Loucy (cell line): ENCODE results near the gene MS4A8.

Source experiments
- H2AFZ ChIP-seq: fragments of 200-600 bp; sonication (generic); 2 replicates; pipeline ENCODE4 v1.6.0; 2016; ENCODE audit warnings: antibody characterized with exemption, mild to moderate bottlenecking, low read length, moderate library complexity
- H3F3A ChIP-seq: fragments of 200-600 bp; 2 replicates; pipeline ENCODE4 v1.6.0; 2016; ENCODE audit warnings: antibody characterized with exemption, low read depth, mild to moderate bottlenecking
- H3K27me3 ChIP-seq: fragments of 200-600 bp; sonication (generic); 2 replicates; pipeline ENCODE4 v1.6.1; 2014; ENCODE audit warnings: low read length, mild to moderate bottlenecking; ENCODE audit not compliant: insufficient read depth, poor library complexity, severe bottlenecking
- H3K36me3 ChIP-seq: fragments of 200-600 bp; sonication (generic); 2 replicates; pipeline ENCODE4 v1.6.1; 2016; ENCODE audit warnings: low read length; ENCODE audit not compliant: insufficient read depth
- H3K4me1 ChIP-seq: fragments of 200-600 bp; sonication (generic); 2 replicates; pipeline ENCODE4 v1.5.1; 2014; ENCODE audit warnings: low read length, mild to moderate bottlenecking; ENCODE audit not compliant: insufficient read depth, poor library complexity, severe bottlenecking
- H3K4me2 ChIP-seq: fragments of 200-600 bp; sonication (generic); 2 replicates; pipeline ENCODE4 v1.6.0; 2014; ENCODE audit warnings: antibody characterized with exemption, low read length, low read depth, mild to moderate bottlenecking; ENCODE audit not compliant: poor library complexity, severe bottlenecking
- H3K4me3 ChIP-seq: fragments of 200-600 bp; sonication (generic); 2 replicates; pipeline ENCODE4 v1.5.1; 2014; ENCODE audit warnings: low read length, mild to moderate bottlenecking, mixed read lengths; ENCODE audit not compliant: poor library complexity, severe bottlenecking
- H3K79me2 ChIP-seq: fragments of 200-600 bp; sonication (generic); 2 replicates; pipeline ENCODE4 v1.6.1; 2014; ENCODE audit warnings: low read length; ENCODE audit not compliant: insufficient read depth
- H3K9ac ChIP-seq: fragments of 200-600 bp; sonication (generic); 2 replicates; pipeline ENCODE4 v1.6.0; 2014; ENCODE audit warnings: mild to moderate bottlenecking, low read depth, low read length, moderate library complexity; ENCODE audit not compliant: poor library complexity, severe bottlenecking
- H3K9me2 ChIP-seq: fragments of 200-600 bp; sonication (generic); replicated peaks from 2 replicates; pipeline ENCODE4 v1.6.1; 2016; ENCODE audit warnings: low read depth, low read length, mixed read lengths
- H3K9me3 ChIP-seq: fragments of 200-600 bp; sonication (generic); 2 replicates; pipeline ENCODE4 v1.6.1; 2014; ENCODE audit warnings: mild to moderate bottlenecking, antibody characterized with exemption, low read length, low read depth; ENCODE audit not compliant: insufficient read depth
- H4K20me1 ChIP-seq: fragments of 200-600 bp; sonication (generic); 2 replicates; pipeline ENCODE4 v1.6.0; 2014; ENCODE audit warnings: antibody characterized with exemption, low read length, mild to moderate bottlenecking; ENCODE audit not compliant: insufficient read depth, poor library complexity, severe bottlenecking
- CTCF ChIP-seq: fragments of 200-600 bp; sonication (generic); conservative IDR thresholded peaks from 2 replicates; pipeline ENCODE4 v1.5.1; 2014; ENCODE audit warnings: mild to moderate bottlenecking, antibody characterized with exemption, low read length
- EZH2phosphoT487 ChIP-seq: fragments of 200-600 bp; IDR thresholded peaks from 2 replicates; pipeline ENCODE4 v1.6.1; 2018; ENCODE audit warnings: antibody characterized with exemption, mild to moderate bottlenecking, moderate library complexity, borderline replicate concordance

The MS4A8 gene

GRCh38 chr11:60699284-60699691 is at the start of gene MS4A8:
TSS of gene MS4A8 (plus strand) at chr11:60699612. CDS start at chr11:60700861, 1,249 bp downstream.
- Histone ChIP-seq H3K27me3 (no peaks in the 10 kb centered on the region), H3K9me2 (no peaks in the 10 kb centered on the region), H3K36me3 (no peaks in the 10 kb centered on the region), H3K4me2 (peak within 1 kb of the TSS; percentile 6), H3K4me1 (peaks cover 9% of the 10 kb centered on the region), H3K79me2 (no peaks in the 10 kb centered on the region), H3K4me3 (no peak within 1 kb of the TSS), H2AFZ (peak within 1 kb of the TSS; percentile 38; the same call in 1 of the 2 replicates), H3K9me3 (no peaks in the 10 kb centered on the region), H4K20me1 (no peaks in the 10 kb centered on the region), H3K9ac (no peak within 1 kb of the TSS), H3F3A (no peaks in the 10 kb centered on the region)
- TF ChIP-seq CTCF, result no peak
- no peak for TF ChIP-seq EZH2phosphoT487

- Histone ChIP-seq H3K4me2 (no peak overlapping the region), H3K4me3 (no peak overlapping the region), H3K79me2 (no peaks in the 10 kb centered on the region), H3F3A (no peaks in the 10 kb centered on the region), H3K36me3 (no peaks in the 10 kb centered on the region), H3K9me3 (no peaks in the 10 kb centered on the region), H3K9me2 (peaks cover 5% of the 10 kb centered on the region; the same call in 1 of the 2 replicates), H4K20me1 (no peaks in the 10 kb centered on the region), H2AFZ (no peak overlapping the region), H3K9ac (no peak overlapping the region), H3K4me1 (no peaks in the 10 kb centered on the region), H3K27me3 (no peaks in the 10 kb centered on the region)
- TF ChIP-seq EZH2phosphoT487 (no peak), CTCF (no peak; the same call in 1 of the 2 replicates)
Measured at GRCh38 chr11:60657888-60658287, 41.5 kb upstream of the MS4A8 start.

- no peaks in the 10 kb centered on the region for H3K79me2 ChIP-seq
- no peak overlapping the region for H3K4me3 ChIP-seq
- TF ChIP-seq CTCF (no peak), EZH2phosphoT487 (no peak)
- H3F3A ChIP-seq, result no peaks in the 10 kb centered on the region
- H3K4me2 ChIP-seq, result no peak overlapping the region
- no peaks in the 10 kb centered on the region for H3K4me1 ChIP-seq
- no peaks in the 10 kb centered on the region for H4K20me1 ChIP-seq
- H3K27me3 ChIP-seq, result no peaks in the 10 kb centered on the region
- H3K9ac ChIP-seq, result no peak overlapping the region
- H3K36me3 ChIP-seq, result no peaks in the 10 kb centered on the region
- H2AFZ ChIP-seq, result no peak overlapping the region
- peaks cover 5% of the 10 kb centered on the region; the same call in 1 of the 2 replicates for H3K9me2 ChIP-seq
- H3K9me3 ChIP-seq, result no peaks in the 10 kb centered on the region
Measured at GRCh38 chr11:60658409-60658808, 41.0 kb upstream of the MS4A8 start.
